ES-I3 (cell line): ENCODE measurements around the gene GSX2.
A peak's percentile ranks its signal among the peaks of the same experiment; 100 is the strongest.

ENCODE experiments used
- H3K36me3 ChIP-seq: 2 replicates; pipeline ENCODE4 v1.6.1; 2013; ENCODE audit warnings: mild to moderate bottlenecking, low read length, control low read depth, moderate library complexity; ENCODE audit not compliant: insufficient read depth
- H3K4me1 ChIP-seq: 2 replicates; pipeline ENCODE4 v1.6.1; 2013; ENCODE audit warnings: mild to moderate bottlenecking, control low read depth, low read length; ENCODE audit not compliant: insufficient read depth
- H3K9ac ChIP-seq: 2 replicates; pipeline ENCODE4 v1.6.1; 2013; ENCODE audit warnings: low read depth, mild to moderate bottlenecking, low read length, moderate library complexity
- H3K9me3 ChIP-seq: 2 replicates; pipeline ENCODE4 v1.6.1; 2013; ENCODE audit warnings: mild to moderate bottlenecking, low read length, moderate library complexity; ENCODE audit not compliant: control insufficient read depth, insufficient read depth

The GSX2 gene

DNA sequence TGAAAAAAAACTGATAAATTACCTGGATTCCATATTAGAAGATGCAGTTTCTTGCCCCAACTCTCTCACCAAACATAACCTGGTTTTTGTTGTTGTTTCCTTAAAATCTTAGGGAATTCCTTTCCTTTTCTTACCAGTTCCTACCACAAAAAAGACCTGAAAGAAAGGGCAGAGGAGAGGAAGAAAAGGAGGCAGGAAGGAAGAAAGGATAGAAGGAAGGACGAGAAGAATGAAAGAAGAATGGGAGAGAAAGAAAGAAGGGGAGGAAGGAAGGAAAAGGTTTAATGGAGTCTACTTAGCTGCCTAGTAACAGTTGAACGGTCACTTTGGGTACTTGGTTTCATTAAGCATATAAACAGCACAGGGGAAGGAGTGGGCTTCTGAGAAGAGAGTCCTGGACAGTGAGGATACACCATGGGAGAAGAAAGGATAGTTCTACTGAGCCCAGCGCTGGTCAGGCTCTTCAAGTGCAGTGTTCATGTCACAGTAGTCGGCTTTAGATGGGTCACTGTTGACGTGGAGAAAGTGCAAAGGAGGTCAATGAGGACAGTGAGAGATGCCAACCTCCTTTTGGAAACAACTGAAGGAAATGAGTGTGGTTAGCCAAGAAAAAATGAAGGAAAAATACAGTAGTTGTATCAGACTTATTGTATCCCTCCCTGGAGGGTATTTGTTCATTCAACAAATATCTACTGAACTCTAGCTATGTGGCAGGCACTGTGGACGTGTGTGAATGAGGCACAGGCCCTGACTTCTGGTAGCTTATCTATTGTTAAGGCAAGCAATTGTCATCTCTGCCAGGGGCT, 34.5 kb upstream of the GSX2 start:
- H3K36me3 ChIP-seq, result no peaks in the 10 kb centered on the region
- H3K9me3 ChIP-seq, result no peaks in the 10 kb centered on the region
- H3K4me1 ChIP-seq, result peaks cover 11% of the 10 kb centered on the region; the same call in 1 of the 2 replicates
- peak overlapping the region; percentile 95; the same call in 1 of the 2 replicates for H3K9ac ChIP-seq

DNA sequence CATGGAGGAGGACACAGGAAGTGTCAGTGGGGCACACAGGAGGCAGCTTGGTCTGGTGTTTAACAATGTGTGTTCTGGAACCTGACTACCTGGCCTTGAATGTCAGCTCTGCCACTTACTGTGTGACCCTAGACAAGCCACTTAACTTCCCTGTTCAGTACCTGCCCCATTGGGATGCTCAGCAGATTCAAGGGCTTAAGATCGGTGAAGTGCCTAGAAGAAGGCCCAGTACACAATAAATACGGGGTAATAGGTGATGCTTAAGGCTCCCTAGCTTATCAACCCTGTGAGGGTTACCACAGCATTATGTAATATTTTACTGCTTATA, 33.9 kb upstream of the GSX2 start:
- Histone ChIP-seq H3K9ac (no peak overlapping the region), H3K9me3 (no peaks in the 10 kb centered on the region), H3K4me1 (peaks cover 11% of the 10 kb centered on the region; the same call in 1 of the 2 replicates), H3K36me3 (no peaks in the 10 kb centered on the region)

DNA sequence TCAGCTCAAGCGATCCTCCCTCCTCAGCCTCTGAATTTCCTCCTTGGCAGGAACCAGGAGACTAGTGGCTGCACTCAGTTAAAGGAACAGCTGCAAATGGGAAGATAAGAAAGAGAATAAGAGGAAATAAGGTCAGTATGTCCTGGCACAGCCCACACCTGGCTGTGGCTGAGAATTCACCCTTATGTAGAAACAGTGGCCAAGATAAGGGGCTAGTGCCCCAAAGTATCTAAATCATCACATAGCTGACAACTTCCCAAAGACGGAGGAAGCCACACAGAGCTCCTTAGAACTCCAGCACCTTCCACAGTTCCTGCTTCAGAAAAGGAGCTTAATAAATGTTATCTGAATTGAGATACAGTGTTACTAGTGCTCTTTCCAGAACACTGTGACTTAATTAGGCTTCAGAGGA, 33.2 kb upstream of the GSX2 start:
- no peaks in the 10 kb centered on the region for H3K9me3 ChIP-seq
- H3K36me3 ChIP-seq, result no peaks in the 10 kb centered on the region
- H3K9ac ChIP-seq, result no peak overlapping the region
- peaks cover 5% of the 10 kb centered on the region; the same call in 1 of the 2 replicates for H3K4me1 ChIP-seq

GRCh38 chr4:54067166-54067565, 32.8 kb upstream of the GSX2 start:
- H3K4me1 ChIP-seq, result 0 out of 2 replicates have a peak, but pooled peaks cover 5% of the 10 kb centered on the region
- H3K36me3 ChIP-seq, result no peaks in the 10 kb centered on the region
- H3K9me3 ChIP-seq, result no peaks in the 10 kb centered on the region
- H3K9ac ChIP-seq, result no peak overlapping the region

- Histone ChIP-seq H3K9me3 (no peaks in the 10 kb centered on the region), H3K4me1 (no peaks in the 10 kb centered on the region), H3K9ac (no peak overlapping the region), H3K36me3 (no peaks in the 10 kb centered on the region)
These were observed 26.6 kb upstream of the GSX2 start for GRCh38 chr4:54073271-54073880.

- Histone ChIP-seq H3K36me3 (no peaks in the 10 kb centered on the region), H3K9ac (no peak overlapping the region), H3K4me1 (no peaks in the 10 kb centered on the region), H3K9me3 (no peaks in the 10 kb centered on the region)
These were observed 25.6 kb upstream of the GSX2 start for GRCh38 chr4:54074381-54074780.

DNA sequence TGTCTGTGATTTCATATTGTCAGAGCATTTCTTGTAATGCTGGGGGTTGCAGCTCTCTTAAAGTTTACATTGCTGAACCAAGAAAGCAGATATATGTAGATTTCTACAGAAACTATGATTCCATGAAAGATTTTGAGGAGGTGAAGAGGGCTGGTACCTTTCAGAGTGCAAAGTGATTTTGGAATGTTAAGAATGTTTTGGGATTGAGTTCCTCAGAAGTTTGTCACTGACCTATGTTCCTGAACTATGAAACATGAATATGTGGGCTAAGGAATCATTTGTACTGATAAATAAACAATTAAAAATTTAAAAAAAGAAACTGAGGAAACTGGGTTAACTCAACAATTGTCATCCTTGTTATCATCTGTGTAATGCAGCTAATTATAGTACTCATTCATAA, 23.3 kb upstream of the GSX2 start:
- H3K9ac ChIP-seq, result no peak overlapping the region
- H3K4me1 ChIP-seq, result no peaks in the 10 kb centered on the region
- H3K9me3 ChIP-seq, result no peaks in the 10 kb centered on the region
- H3K36me3 ChIP-seq, result no peaks in the 10 kb centered on the region

- Histone ChIP-seq H3K36me3 (no peaks in the 10 kb centered on the region), H3K9me3 (no peaks in the 10 kb centered on the region), H3K4me1 (no peaks in the 10 kb centered on the region), H3K9ac (no peak overlapping the region)
These were observed 22.2 kb upstream of the GSX2 start for GRCh38 chr4:54077812-54078211.

DNA sequence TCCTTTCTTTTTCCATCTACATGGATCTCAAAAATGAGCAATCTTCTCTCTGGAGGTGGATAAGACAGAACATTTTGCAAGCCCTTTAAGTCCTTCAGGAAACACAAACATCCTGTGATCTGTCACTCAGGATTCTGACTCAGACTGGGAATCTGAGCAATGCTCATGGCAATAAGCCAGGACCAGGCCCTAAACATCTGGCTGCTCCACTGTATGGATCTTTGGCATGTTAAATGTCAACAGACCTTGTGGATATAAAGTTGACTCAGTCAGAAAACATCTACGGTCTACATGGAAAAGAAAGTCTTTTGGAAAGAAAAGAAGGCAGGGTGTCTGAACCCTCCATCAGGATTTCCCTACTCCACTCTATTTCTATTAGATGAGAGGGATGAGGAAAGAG, 17.8 kb upstream of the GSX2 start:
- no peaks in the 10 kb centered on the region for H3K4me1 ChIP-seq
- H3K9me3 ChIP-seq, result no peaks in the 10 kb centered on the region
- H3K9ac ChIP-seq, result no peak overlapping the region
- no peaks in the 10 kb centered on the region for H3K36me3 ChIP-seq

DNA sequence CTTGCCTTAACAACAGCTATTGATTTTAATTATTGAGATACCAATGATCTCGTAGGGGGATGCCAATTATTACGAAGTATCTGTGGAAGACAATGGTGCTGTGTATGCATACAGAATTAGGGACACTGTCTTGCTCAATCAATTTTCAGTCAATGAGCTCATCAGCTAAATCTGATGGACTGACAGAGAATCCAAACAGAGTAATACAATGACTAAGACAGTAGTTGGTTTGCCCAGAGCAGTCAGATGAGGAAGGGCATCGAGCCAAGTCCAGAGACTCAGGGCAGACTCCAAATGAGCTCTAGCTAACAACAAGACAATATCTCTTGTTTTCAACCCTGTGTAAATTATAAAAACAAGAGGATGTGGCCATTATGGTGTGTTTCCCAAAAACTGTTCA, 14.7 kb upstream of the GSX2 start:
- Histone ChIP-seq H3K9ac (no peak overlapping the region), H3K4me1 (no peaks in the 10 kb centered on the region), H3K36me3 (no peaks in the 10 kb centered on the region), H3K9me3 (no peaks in the 10 kb centered on the region)

GRCh38 chr4:54089875-54090274, 10.1 kb upstream of the GSX2 start:
- H3K36me3 ChIP-seq, result no peaks in the 10 kb centered on the region
- no peaks in the 10 kb centered on the region for H3K9me3 ChIP-seq
- H3K4me1 ChIP-seq, result peaks cover 5% of the 10 kb centered on the region; the same call in 1 of the 2 replicates
- H3K9ac ChIP-seq, result no peak overlapping the region

DNA sequence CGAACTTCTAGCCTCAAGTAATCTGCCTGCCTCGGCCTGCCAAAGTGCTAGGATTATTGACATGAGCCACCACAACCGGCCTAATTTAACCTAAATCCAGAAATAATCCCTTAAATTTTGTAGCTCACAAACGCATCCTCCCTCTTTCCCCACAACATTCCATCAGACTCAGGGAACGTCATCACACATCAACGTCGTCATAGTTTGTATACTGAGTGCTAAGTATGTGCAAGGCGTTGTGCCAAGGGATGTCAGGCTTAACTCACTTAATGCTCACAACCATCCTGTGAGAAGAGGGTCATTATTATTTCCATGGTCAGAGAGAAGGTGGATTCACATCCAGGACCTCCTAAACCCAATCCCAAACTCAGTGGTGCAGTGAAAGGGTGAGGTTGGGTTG, 9.6 kb upstream of the GSX2 start:
- Histone ChIP-seq H3K9me3 (no peaks in the 10 kb centered on the region), H3K9ac (no peak overlapping the region), H3K36me3 (no peaks in the 10 kb centered on the region), H3K4me1 (peaks cover 9% of the 10 kb centered on the region; the same call in 1 of the 2 replicates)

GRCh38 chr4:54090804-54091623, 8.9 kb upstream of the GSX2 start:
- Histone ChIP-seq H3K4me1 (peaks cover 13% of the 10 kb centered on the region), H3K9ac (peak overlapping the region; percentile 51; the same call in 1 of the 2 replicates), H3K9me3 (no peaks in the 10 kb centered on the region), H3K36me3 (no peaks in the 10 kb centered on the region)

DNA sequence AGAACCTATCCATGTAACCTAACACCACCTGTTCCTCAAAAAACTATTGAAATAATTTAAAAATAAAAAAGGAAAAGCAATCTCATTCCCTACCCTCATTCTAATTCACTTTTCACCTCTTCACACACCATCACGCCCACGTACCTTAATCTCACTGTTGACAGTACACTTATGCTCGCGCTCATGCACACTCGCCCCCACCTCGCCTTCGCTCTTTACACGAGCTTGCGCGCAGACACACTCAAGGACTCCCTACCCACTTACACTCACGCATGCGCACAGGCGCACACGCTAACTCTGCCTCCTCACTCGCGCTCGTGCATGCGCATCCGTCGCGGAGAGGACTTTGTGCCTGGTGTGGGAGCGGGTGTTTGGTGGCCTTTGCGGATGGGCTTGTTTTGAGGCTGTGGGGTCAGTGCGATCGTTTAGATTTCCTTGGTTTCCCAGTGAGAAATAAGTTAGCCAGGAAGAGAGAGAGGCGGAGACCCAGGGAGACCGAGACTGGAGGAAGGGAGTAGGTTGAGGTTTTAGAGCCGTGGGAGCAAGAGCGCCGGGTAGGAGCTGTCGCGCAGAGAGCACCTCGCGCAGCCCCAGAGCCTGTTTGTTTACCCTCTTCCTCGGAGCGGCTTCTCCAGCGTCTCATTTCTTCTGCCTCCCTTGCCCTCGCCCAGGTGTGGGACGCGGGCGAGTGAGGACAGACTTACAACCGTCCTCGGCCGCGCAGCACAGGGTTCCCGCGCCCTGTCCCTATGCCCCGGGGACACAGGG, 8.1 kb upstream of the GSX2 start:
- peaks cover 21% of the 10 kb centered on the region for H3K4me1 ChIP-seq
- no peaks in the 10 kb centered on the region for H3K9me3 ChIP-seq
- H3K9ac ChIP-seq, result peak overlapping the region; percentile 51; the same call in 1 of the 2 replicates
- H3K36me3 ChIP-seq, result no peaks in the 10 kb centered on the region
